ENCODE data around the gene RAB20.
"Not testable (repeated sequence)": the region's sequence is repeated elsewhere in the genome, so short reads cannot be mapped to it uniquely, and the experiment has no call there.

RAB20 gene

DNA sequence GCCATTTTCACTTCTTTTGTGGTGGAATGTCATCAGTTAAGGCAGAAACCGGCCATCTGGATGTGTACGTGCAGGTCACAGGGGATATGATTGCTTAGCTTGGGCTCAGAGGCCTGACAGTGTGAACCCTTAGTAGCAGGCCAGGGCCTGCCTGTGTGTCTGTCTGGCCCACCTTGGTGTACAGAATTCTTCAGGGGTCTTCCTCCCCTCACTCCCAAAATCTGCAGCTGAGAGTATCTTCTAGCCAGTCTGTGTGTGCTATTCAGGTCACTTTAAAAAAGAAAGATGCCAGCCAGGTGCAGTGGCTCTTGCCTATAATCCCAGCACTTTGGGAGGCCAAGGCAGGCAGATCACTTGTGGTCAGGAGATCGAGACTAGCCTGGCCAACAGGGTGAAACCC lies 74.6 kb downstream of the RAB20 start:
- not testable (repeated sequence) for DNase-seq

DNA sequence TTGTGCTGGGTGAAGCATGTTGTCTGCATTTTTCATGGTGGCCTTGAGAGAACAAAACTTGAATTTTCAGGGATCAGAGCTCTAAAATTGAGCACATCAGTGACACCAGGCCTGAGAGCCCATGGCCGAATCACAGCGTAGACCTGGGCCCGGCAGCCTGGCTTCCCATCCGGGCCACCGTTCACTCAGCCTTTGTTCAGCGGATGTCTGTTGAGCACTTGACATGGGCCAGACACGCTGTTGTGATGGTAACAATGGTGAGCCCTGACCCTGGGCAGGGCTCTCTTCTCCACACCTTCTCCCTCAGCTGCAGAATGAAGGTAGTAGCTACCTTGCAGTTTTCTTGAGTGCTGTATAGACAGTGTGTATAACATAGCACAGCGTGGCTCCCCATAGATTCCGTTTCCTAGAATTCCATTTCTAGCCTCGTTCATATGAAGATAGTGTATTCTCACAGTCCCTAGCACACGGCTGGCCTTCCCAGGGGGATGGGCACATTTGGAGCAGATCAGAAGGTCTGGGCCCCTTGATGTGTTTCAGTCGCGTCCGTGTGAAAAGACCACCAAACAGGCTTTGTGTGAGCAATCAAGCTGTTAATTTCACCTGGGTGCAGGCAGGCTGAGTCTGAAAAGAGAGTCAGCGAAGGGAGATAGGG lies 75.3 kb downstream of the RAB20 start:
- no peak for DNase-seq

DNA sequence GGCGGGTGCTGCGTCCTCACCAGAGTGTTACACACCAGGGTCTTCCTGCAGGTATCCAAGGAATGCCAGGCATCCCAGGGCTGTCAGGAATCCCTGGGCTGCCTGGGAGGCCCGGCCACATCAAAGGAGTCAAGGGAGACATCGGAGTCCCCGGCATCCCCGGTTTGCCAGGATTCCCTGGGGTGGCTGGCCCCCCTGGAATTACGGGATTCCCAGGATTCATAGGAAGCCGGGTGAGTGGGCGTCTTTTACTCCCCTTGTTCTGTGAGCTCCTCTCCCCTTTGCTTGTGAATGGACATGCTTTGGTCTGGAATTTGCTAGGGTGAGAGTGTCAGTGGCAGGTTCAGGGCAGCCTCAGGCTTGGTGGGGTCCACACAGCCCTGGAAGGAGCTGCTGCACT lies 75.9 kb downstream of the RAB20 start:
- no peak for DNase-seq

DNA sequence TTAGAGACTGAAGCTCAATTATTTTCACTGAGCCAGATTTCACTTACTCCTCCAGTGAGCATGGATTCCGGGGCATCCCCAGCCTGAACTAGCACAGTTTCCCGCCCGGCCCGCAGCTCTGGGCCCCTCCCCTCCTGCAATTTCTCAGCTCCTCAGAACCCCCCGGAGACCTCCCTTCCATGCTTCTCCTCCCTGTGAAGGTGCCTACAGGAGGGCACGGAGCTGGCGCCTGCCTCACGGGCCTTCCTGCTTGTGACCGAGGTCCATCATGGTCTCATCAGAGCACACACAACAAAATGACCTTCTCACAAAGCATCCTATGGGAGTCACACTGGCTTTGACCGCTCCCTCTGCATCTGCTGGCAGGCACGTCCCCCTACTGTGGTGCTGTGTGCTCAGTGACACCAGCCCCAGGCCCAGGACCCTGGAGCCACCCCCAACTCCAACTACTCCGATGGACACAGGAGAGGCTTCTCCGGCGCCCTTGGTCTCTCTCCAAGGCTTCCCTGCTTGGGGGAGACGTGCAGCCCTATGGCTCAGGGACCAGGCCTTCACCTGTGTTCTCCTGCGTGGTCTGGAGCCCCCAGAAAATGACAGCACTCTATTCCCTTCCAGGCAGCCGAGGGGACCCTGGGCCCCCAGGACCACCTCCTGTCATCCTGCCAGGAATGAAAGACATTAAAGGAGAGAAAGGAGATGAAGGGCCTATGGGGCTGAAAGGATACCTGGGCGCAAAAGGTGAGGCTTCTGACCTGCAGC lies 77.1 kb downstream of the RAB20 start:
- DNase-seq = no peak

DNA sequence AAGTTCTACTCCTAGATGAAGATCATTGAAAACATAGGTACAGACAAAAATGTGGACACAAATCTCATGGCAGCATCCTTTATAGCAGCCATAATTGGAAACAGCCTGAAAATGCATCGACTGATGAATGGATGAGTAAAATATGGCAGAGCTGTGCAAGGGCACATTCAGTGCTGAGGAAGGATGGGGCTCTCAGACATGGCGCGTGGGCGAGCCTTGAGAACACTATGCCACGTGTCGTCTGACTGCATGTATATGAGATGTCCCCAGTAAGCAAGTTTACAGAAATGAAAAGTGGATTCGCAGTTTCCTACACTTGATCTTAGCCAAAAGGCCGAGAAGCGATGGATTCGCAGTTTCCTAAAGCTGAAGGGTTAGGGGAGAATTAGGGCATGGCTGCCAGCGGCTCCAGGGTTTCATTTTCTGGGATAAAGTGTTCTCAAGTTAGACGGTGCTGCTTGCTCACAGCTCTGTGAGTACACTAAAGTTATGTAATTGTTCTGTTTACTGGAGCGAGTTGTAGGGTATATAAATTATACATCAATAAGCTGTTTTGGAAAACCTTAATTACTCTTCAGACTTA lies 78.0 kb downstream of the RAB20 start:
- no peak for DNase-seq

DNA sequence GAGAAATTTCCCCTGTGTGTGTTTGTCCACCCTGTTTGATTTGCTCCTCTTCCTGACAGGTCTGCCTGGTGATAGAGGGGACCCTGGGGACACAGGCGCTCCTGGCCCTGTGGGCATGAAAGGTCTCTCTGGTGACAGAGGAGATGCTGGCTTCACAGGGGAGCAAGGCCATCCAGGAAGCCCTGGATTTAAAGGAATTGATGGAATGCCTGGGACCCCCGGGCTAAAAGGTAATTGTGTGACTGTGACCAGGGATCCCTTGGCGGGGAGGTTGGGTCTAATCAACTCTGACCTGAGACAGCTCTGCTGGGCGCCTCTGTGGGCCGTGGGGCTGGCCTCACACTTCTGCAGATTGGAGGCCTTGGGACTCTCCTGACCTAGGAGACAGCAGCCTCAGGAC lies 81.4 kb downstream of the RAB20 start:
- no peak for DNase-seq

DNA sequence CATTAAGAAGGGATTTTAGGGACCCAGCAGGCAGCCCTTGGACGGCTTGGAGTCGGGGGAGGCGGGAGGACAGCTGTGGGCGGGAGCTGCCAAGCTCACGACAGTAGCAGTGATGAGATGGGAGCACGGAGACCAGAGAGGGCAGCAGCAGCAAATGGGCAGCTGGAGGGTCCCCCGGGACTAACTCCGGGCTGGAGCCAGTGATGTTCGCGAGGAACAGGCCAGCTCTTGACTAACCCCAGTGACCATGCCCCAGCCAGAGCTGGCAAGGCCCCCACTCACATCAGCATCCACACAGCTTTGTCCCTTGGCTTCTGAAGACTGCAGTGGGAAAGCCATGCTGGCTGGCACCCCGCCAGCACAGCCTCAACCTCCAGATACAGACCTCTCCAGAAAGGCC lies 81.9 kb downstream of the RAB20 start:
- DNase-seq = no peak

DNA sequence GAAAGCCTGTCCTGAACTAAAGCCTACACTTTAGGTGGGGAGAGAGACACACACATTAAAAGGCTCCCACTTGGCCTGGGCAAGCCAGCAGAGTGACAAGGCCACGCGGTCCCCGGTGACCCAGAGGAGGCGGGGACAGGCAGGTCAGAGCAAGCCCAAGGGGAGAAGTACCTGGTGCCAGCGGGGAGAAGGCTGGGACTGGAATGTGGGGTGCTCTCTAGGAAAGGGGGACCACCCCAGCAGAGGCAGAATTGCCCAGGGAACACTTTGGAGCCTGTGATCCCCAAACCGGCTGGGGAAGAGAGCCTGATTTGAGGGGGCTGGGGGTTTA lies 82.3 kb downstream of the RAB20 start:
- DNase-seq = no peak

DNA sequence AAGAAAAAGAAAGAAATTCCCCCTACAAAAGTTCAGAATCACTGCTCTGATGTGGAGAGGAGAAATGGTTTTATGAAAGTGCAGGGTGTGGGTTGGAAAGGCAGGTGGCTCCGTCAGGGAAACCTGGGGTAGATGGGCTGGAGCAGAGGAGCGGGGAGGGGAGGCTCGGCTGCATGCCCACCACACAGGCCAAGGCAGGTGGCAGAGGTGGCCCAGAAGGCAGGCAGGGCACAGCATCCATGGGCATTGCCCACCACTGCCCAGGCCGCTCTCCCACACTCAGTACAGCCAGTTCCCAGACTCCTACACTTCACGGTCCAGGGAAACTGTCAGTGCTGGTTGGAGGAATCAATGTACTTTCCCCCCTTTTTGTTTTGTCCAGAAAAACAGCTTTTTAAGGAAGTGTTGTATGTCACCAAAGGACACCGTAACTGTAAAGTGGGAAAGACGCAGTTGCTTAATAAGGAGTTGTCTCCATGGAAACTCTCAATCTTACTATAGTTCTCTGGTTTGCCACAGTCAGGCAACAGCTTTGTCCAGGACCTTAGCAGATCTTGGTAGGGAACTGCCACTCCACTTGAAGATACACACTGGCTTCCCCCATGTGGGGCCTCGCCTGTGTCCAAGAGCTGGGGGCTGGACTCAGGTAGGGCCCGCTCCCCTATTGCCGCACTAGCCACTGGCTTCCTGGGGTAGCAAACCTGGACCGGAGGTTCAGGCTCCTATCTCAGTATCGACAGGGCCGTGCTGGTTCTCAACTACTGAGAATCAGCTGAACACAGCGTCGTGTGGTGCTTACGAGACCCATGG lies 82.9 kb downstream of the RAB20 start:
- no peak for DNase-seq

DNA sequence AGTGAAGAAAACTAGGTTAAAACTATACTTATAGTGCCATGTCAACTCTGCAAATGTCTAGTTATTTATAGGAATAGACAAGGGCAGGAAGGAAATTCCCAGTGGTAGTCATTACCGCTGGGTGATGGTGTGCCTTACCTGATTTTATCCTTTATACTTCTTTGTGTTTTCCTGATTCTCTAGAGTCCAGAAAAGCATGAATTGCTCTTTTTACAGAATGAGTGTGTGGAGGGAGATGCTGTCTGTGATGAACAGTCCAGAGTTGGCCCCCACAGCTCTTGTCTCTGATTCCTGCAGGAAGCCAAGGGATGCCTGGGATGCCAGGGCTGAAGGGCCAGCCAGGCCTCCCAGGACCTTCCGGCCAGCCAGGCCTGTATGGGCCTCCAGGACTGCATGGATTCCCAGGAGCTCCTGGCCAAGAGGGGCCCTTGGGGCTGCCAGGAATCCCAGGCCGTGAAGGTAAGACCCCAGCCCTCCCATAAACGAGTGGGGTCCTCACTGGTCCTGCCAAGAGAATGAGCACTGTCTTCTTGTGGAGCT lies 83.7 kb downstream of the RAB20 start:
- no peak for DNase-seq

DNA sequence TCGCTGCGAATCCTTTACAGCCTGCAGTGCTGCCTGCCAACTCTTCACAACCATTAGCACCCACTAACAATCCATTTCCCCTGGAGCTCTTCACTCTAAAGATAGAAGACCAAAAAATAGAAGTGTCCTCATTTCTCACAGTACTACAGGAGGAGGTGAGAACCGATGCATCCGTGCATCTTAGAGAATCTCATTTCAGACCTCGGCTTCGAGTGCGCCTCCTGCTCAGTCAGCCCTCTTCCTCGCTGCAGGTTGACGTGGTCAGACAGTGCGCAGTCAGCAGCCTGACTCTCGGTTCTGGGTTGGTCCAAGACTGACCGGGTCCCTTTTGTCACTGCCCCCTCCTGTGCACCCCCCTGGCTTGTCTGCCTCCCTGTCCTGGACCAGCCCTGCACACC lies 85.3 kb downstream of the RAB20 start:
- no peak for DNase-seq

DNA sequence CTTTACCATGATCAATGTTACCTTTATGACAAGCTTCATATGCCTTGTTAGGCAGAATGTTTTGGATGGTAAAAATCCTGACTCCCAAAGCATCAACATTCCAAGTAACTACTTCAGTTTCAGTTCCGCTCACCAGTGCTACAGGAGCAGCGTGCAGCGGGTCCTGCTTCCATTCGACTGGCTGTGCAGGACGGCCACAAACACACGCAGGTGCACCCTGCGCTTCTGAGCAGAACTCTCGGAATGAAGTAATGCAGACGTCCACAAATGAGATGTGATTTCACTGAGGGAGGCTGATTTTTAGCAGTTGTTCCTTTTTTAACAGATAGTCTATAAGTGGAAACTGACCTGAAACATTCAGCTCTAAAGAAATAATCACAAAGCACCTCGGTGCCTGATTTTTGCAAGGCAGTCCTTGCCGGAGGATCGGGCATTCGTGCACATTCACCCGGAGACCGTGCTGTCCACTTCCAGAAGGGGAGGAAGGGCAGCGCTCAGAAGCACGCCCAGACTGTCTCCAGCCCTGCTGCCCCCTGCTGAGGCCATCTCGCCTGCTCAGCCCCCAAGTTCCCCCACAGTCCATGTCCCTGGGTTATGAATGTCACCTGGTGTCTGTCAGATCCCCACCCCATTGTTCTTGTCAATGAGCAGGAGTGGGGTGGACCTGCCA lies 85.8 kb downstream of the RAB20 start:
- no peak for DNase-seq

DNA sequence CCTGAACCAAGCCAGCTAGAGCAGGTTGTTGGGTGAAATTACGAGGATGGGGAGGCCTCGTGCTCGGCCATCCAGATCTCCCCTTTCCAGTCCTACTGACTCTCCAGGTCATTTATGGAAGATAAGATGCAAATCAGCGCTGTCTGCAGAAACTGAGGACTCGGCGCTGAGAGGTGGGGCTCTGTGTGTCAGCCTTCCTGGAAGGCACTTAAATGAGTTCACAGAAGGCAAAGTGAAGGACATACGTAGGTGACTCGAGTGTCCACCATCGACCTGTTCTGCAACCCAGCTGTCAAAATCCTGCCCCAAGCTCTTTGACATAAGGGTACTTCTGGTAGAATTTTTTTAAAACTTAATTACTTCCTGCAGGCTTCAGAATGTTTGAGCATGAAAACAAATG lies 86.4 kb downstream of the RAB20 start:
- no peak for DNase-seq

DNA sequence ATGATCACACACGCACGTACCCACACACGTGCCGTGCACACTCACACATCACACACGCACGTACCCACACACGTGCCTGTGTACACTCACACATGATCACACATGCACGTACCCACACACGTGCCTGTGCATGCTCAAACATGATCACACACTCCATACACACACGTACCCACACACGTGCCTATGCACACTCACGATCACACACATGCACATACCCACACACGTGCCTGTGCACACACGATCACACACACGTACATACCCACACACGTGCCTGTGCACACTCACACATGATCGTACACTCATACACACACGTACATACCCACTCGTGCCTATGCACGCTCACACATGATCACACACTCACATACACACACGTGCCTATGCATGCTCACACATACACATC lies 86.8 kb downstream of the RAB20 start:
- no peak for DNase-seq

All from NCI-H2227 treated with DMSO at 0.1 percent for 48 hours (cell line).